GM23248 (cell line): ENCODE measurements around the gene RNF111. TPM values are rescaled to one million over a fixed set of nuclear protein-coding genes. Genes with fewer than 3 reads are reported as not detected.
"Not testable (repeated sequence)": the region's sequence is repeated elsewhere in the genome, so short reads cannot be mapped to it uniquely, and the experiment has no call there.

ENCODE experiments used
- DNase-seq: peaks from one replicate; pipeline ENCODE4 v3.0.0-alpha.2; 2015
- H2AFZ ChIP-seq: fragments of 200-600 bp; sonication (generic); 2 replicates; pipeline ENCODE4 v1.6.1; 2016; ENCODE audit warnings: antibody characterized with exemption
- H3F3A ChIP-seq: fragments of 200-600 bp; sonication (generic); 2 replicates; pipeline ENCODE4 v1.6.1; 2016; ENCODE audit warnings: mild to moderate bottlenecking, antibody characterized with exemption, mixed run types; ENCODE audit not compliant: insufficient read depth
- H3K27ac ChIP-seq: fragments of 200-600 bp; sonication (generic); 2 replicates; pipeline ENCODE4 v1.5.1; 2016; ENCODE audit warnings: mild to moderate bottlenecking
- H3K27me3 ChIP-seq: fragments of 200-600 bp; sonication (generic); replicated peaks from 2 replicates; pipeline ENCODE4 v1.6.1; 2016; ENCODE audit warnings: mild to moderate bottlenecking; ENCODE audit not compliant: insufficient read depth
- H3K36me3 ChIP-seq: fragments of 200-600 bp; sonication (generic); 2 replicates; pipeline ENCODE4 v1.6.1; 2016; ENCODE audit warnings: low read depth, mild to moderate bottlenecking
- H3K4me1 ChIP-seq: fragments of 200-600 bp; sonication (generic); 2 replicates; pipeline ENCODE4 v1.6.1; 2016; ENCODE audit warnings: mild to moderate bottlenecking; ENCODE audit not compliant: insufficient read depth
- H3K4me2 ChIP-seq: fragments of 200-600 bp; sonication (generic); one replicate; pipeline ENCODE4 v1.6.1; 2016; ENCODE audit warnings: mild to moderate bottlenecking; ENCODE audit not compliant: unreplicated experiment
- H3K4me3 ChIP-seq: fragments of 200-600 bp; sonication (generic); 2 replicates; pipeline ENCODE4 v1.5.1; 2016; ENCODE audit warnings: mild to moderate bottlenecking
- H3K79me2 ChIP-seq: fragments of 200-600 bp; sonication (generic); 2 replicates; pipeline ENCODE4 v1.6.1; 2016; ENCODE audit warnings: mild to moderate bottlenecking; ENCODE audit not compliant: insufficient read depth
- H3K9ac ChIP-seq: fragments of 200-600 bp; sonication (generic); 2 replicates; pipeline ENCODE4 v1.6.1; 2016; ENCODE audit warnings: mild to moderate bottlenecking
- H3K9me2 ChIP-seq: fragments of 200-600 bp; sonication (generic); 2 replicates; pipeline ENCODE4 v1.6.1; 2016; ENCODE audit warnings: mixed run types, mild to moderate bottlenecking, moderate library complexity; ENCODE audit not compliant: insufficient read depth
- H3K9me3 ChIP-seq: fragments of 200-600 bp; sonication (generic); one replicate; pipeline ENCODE4 v1.6.1; 2017; ENCODE audit warnings: low read depth
- H4K20me1 ChIP-seq: fragments of 200-600 bp; sonication (generic); 2 replicates; pipeline ENCODE4 v1.6.0; 2016; ENCODE audit not compliant: insufficient read depth
- EZH2 ChIP-seq: fragments of 200-600 bp; sonication (generic); IDR thresholded peaks from 2 replicates; pipeline ENCODE4 v1.6.1; 2018; ENCODE audit warnings: antibody characterized with exemption, mild to moderate bottlenecking; ENCODE audit not compliant: insufficient read depth, poor library complexity, severe bottlenecking
- EZH2phosphoT487 ChIP-seq: fragments of 200-600 bp; sonication (generic); IDR thresholded peaks from 2 replicates; pipeline ENCODE4 v1.6.1; 2018; ENCODE audit warnings: antibody characterized with exemption, moderate library complexity, mild to moderate bottlenecking, low read depth; ENCODE audit not compliant: insufficient read depth
- WGBS, 2 experiments: methylation state at CpG; one replicate each; pipeline ENCODE4 v1.1.6; 2015 to 2017; ENCODE audit warnings: low lambda C conversion rate in 2 of 2, low coverage in 1 of 2; ENCODE audit errors: missing lambda C conversion rate in 2 of 2; 5-methylcytosine and 5-hydroxymethylcytosine counted together
- in situ Hi-C: fragments of 300-500 bp; cut with MboI; formaldehyde crosslinking; loops from 2 replicates; pipeline ENCODE4 v1.15.0; 2020
- polyA plus RNA-seq: library from polyadenylated mRNA; unstranded; fragments of >200 nt; fragmentation: Nextera tagmentation; extraction: Ambion mirVana; gene quantifications from 2 replicates; pipeline ENCODE4 v1.2.1, GENCODE V29; 2016
- total RNA-seq: library from RNA; depleted of rRNA; stranded (reverse); fragments of >200 nt; shearing (Covaris generic); gene quantifications from 2 replicates; pipeline ENCODE4 v1.2.3, GENCODE V29; 2014; rRNA removed

Gene RNF111
- total and polyA plus RNA-seq, 2 experiments from 2014 or later, result 17.8 to 24.4 TPM

GRCh38 chr15:59140422-59141226 is 153.2 kb downstream of the RNF111 start:
- H3K4me1 ChIP-seq, result no peaks in the 10 kb centered on the region
- H3K27me3 ChIP-seq, result no peaks in the 10 kb centered on the region
- WGBS, 2 experiments, result 91 to 92% methylated on average over 9 of the region's 9 CpGs
- H2AFZ ChIP-seq, result no peak overlapping the region
- no peaks in the 10 kb centered on the region for H3K79me2 ChIP-seq
- no peaks in the 10 kb centered on the region for H3K9me3 ChIP-seq
- H3K4me2 ChIP-seq, result no peak overlapping the region
- no peaks in the 10 kb centered on the region for H4K20me1 ChIP-seq
- H3K27ac ChIP-seq, result no peak overlapping the region
- H3K9ac ChIP-seq, result no peak overlapping the region
- no peak for TF ChIP-seq EZH2phosphoT487
- no peak for TF ChIP-seq EZH2
- H3K4me3 ChIP-seq, result no peak overlapping the region
- peaks cover 24% of the 10 kb centered on the region for H3K36me3 ChIP-seq
- no peak for DNase-seq
- no peaks in the 10 kb centered on the region for H3K9me2 ChIP-seq
- peaks cover 22% of the 10 kb centered on the region; the same call in 1 of the 2 replicates for H3F3A ChIP-seq
- in situ Hi-C loops, result no loop called here

- no peak for TF ChIP-seq EZH2phosphoT487
- in situ Hi-C loops, result no loop called here
- Histone ChIP-seq H3F3A (peaks cover 11% of the 10 kb centered on the region; the same call in 1 of the 2 replicates), H3K4me1 (peaks cover 7% of the 10 kb centered on the region), H3K79me2 (no peaks in the 10 kb centered on the region), H4K20me1 (no peaks in the 10 kb centered on the region), H3K36me3 (peaks cover 21% of the 10 kb centered on the region; the same call in 1 of the 2 replicates), H3K9me3 (no peaks in the 10 kb centered on the region), H3K4me2 (no peak overlapping the region), H3K27ac (no peak overlapping the region), H3K4me3 (no peak overlapping the region), H3K9me2 (no peaks in the 10 kb centered on the region), H3K9ac (no peak overlapping the region), H2AFZ (no peak overlapping the region), H3K27me3 (no peaks in the 10 kb centered on the region)
- no peak for DNase-seq
- 89 to 94% methylated on average over 5 of the region's 5 CpGs for WGBS, 2 experiments
These were observed 155.8 kb downstream of the RNF111 start for GRCh38 chr15:59143281-59143680.

DNA sequence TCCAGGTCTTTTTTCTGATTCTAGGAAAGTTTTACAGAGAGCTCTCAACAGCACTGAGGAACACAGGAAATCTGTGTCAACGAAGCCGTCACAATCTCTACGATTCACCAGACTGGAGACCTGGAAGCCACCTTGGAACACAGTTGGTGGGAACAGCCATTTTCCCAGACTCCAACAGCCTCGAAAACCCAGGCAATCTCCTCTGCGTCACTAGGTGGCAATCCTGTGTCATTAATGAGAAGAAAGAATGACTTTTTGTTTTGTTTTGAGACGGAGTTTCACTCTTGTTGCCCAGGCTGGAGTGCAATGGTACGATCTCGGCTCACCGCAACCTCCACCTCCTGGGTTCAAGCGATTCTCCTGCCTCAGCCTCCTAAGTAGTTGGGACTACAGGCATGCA is 157.1 kb downstream of the RNF111 start:
- H2AFZ ChIP-seq, H3F3A ChIP-seq, H3K9me2 ChIP-seq, H3K4me3 ChIP-seq, in situ Hi-C loops, H3K9ac ChIP-seq, H3K27ac ChIP-seq, H3K27me3 ChIP-seq, H3K79me2 ChIP-seq, H4K20me1 ChIP-seq, H3K4me2 ChIP-seq, H3K9me3 ChIP-seq: not testable (repeated sequence)
- 61 to 62% methylated on average over 10 of the region's 10 CpGs for WGBS, 2 experiments
- H3K36me3 ChIP-seq, result peaks cover 26% of the 10 kb centered on the region; the same call in 1 of the 2 replicates
- peaks cover 13% of the 10 kb centered on the region for H3K4me1 ChIP-seq
- peak; percentile 30 for DNase-seq

Other genes with a start within 250 kb of the RNF111 start
- gene ADAM10, start 238.0 kb upstream of the RNF111 start, total RNA-seq, result 171 and 193 TPM in 2 replicates
- 190 and 194 TPM in 2 replicates for gene ADAM10, start 238.0 kb upstream of the RNF111 start, polyA plus RNA-seq
- gene MINDY2, start 216.4 kb upstream of the RNF111 start, total RNA-seq, result 26.9 and 28.7 TPM in 2 replicates
- gene MINDY2, start 216.4 kb upstream of the RNF111 start, polyA plus RNA-seq, result 47.1 and 50.2 TPM in 2 replicates
- 31.4 and 47.2 TPM in 2 replicates for gene SLTM, start 54.0 kb upstream of the RNF111 start, total RNA-seq
- gene SLTM, start 54.0 kb upstream of the RNF111 start, polyA plus RNA-seq, result 54.3 and 58.9 TPM in 2 replicates
- gene CCNB2, start 117.5 kb downstream of the RNF111 start, total RNA-seq, result 23.2 and 23.3 TPM in 2 replicates
- gene CCNB2, start 117.5 kb downstream of the RNF111 start, polyA plus RNA-seq, result 33.9 and 34.1 TPM in 2 replicates
- not detected in 2 replicates for gene LDHAL6B, start 219.2 kb downstream of the RNF111 start, total RNA-seq
- gene LDHAL6B, start 219.2 kb downstream of the RNF111 start, polyA plus RNA-seq, result 0.10 and 0.25 TPM in 2 replicates